Measurements from ENCODE around the gene FAM53A.

Gene FAM53A, protein sequence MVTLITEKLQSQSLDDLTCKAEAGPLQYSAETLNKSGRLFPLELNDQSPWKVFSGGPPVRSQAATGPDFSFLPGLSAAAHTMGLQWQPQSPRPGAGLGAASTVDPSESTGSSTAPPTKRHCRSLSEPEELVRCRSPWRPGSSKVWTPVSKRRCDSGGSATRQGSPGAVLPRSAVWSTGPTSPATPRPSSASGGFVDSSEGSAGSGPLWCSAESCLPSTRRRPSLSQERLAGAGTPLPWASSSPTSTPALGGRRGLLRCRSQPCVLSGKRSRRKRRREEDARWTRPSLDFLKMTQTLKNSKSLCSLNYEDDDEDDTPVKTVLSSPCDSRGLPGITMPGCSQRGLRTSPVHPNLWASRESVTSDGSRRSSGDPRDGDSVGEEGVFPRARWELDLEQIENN

DNA sequence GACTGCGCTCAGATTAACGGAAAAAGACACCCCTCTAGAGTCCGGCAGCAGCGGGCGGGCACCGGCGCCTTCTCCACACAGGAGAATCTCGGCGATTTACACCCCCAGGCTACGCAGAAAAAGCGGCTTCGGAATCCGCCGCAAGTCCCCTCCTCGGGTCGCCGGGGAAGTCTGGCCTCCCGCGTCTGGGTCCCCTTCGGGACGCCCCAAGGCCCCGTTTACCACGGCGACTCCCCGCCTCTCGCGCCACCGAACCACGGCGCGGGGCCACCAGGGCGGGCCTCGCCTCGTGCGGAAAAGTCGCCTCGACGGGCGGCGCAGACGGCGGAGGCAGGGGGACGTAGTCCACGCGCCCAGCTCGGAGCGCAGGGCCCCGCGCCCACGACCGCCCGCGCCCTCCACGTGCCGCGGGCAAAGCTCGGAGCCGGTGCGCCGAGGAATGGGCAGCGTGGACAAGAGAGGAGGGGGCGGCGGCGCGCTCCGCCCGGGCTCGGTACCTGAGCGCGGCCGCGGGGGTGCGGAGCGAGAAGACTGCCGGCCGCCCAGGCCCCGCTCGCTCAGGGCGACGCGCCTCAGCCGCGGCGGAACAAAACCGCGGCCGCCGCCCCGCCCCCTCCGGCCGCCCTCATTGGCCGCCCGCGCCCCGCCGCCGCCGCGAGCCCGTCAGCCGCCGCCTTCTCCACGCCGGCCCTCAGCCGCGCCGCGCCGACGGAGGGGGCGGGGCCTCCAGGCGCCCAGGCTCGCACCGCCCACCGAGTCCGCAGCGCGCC is at the start of gene FAM53A:
Gene FAM53A, minus strand, starts transcription at position 578 of the 770 bp plus-strand sequence. CDS start 15,572 bp downstream, outside the sequence.
- H3K9ac ChIP-seq (ENCODE audit: insufficient read length) = peak within 1 kb of the TSS; percentile 72
- peak within 1 kb of the TSS; percentile 83 for H3K4me3 ChIP-seq
- no peaks in the 10 kb centered on the region for H3K36me3 ChIP-seq (ENCODE audit: insufficient read depth, low read length)
- DNase-seq (ENCODE audit: low read depth, low spot score) = no peak
- peak within 1 kb of the TSS; percentile 8; the same call in 1 of the 2 replicates for H3K27ac ChIP-seq
- H3K9me3 ChIP-seq (ENCODE audit: low read depth, low read length) = no peaks in the 10 kb centered on the region
- TF ChIP-seq POLR2AphosphoS5 (IDR thresholded peaks at IDR 0.05; ENCODE audit: borderline replicate concordance, low read depth, low read length) (peak; percentile 37; the same call in 1 of the 2 replicates), FOXP2 (optimal IDR thresholded peaks at IDR 0.05; ENCODE audit: control extremely low read depth, extremely low read length, insufficient read depth) (no peak)

DNA sequence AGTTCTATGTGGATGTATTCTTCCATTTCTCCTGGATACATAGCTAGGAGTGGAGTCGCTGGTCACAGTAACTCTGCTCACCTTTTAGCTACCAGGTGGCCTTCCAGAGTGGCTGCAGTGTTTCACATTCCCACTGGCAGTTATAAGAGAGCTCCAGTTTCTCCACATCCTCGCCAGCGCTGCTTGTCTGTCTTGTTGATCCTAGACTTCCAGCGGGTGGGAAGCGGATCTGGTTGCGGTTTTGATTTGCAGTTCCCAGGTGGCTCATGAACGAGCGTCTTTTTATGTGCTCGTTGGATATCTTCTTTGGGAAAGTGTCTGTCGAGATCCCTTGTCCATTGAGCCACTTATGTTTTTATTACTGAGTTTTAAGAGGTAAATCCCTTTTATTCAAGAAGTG is 48.8 kb upstream of the FAM53A start:
- H3K9ac ChIP-seq (ENCODE audit: insufficient read length) = no peak overlapping the region
- no peak for DNase-seq (ENCODE audit: low read depth, low spot score)
- H3K36me3 ChIP-seq (ENCODE audit: insufficient read depth, low read length) = peaks cover 95% of the 10 kb centered on the region
- H3K27ac ChIP-seq = no peak overlapping the region
- no peak for TF ChIP-seq FOXP2 (optimal IDR thresholded peaks at IDR 0.05; ENCODE audit: control extremely low read depth, extremely low read length, insufficient read depth)
- TF ChIP-seq EZH2 (IDR thresholded peaks at IDR 0.05) = no peak
- TF ChIP-seq POLR2AphosphoS5 (IDR thresholded peaks at IDR 0.05; ENCODE audit: borderline replicate concordance, low read depth, low read length) = no peak
- H3K9me3 ChIP-seq (ENCODE audit: low read depth, low read length) = peaks cover 9% of the 10 kb centered on the region; the same call in 1 of the 2 replicates
- H3K4me3 ChIP-seq = no peak overlapping the region

DNA sequence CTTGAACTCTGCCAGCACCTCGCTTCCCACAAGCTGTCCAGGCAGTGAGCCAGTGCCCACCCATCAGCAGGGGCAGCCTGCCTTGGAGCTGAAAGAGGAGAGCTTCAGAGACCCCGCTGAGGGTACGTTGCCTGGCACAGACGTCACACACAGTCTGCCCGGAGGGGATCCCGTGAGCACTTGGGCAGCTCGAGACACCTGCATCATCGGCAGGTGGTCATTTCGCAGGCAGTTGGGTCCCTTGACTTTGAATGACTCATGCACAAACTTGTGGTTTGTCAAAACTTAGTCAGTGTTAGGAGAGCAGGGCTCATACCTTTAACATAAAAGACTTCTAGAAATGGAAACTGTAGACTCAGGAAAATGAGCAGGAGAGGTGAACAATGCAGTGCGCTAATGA is 47.1 kb upstream of the FAM53A start:
- H3K4me3 ChIP-seq = no peak overlapping the region
- peaks cover 95% of the 10 kb centered on the region for H3K36me3 ChIP-seq (ENCODE audit: insufficient read depth, low read length)
- no peak overlapping the region for H3K9ac ChIP-seq (ENCODE audit: insufficient read length)
- DNase-seq (ENCODE audit: low read depth, low spot score) = no peak
- TF ChIP-seq FOXP2 (optimal IDR thresholded peaks at IDR 0.05; ENCODE audit: control extremely low read depth, extremely low read length, insufficient read depth) (no peak), EZH2 (IDR thresholded peaks at IDR 0.05) (no peak), POLR2AphosphoS5 (IDR thresholded peaks at IDR 0.05; ENCODE audit: borderline replicate concordance, low read depth, low read length) (no peak)
- no peak overlapping the region for H3K27ac ChIP-seq
- no peaks in the 10 kb centered on the region for H3K9me3 ChIP-seq (ENCODE audit: low read depth, low read length)

DNA sequence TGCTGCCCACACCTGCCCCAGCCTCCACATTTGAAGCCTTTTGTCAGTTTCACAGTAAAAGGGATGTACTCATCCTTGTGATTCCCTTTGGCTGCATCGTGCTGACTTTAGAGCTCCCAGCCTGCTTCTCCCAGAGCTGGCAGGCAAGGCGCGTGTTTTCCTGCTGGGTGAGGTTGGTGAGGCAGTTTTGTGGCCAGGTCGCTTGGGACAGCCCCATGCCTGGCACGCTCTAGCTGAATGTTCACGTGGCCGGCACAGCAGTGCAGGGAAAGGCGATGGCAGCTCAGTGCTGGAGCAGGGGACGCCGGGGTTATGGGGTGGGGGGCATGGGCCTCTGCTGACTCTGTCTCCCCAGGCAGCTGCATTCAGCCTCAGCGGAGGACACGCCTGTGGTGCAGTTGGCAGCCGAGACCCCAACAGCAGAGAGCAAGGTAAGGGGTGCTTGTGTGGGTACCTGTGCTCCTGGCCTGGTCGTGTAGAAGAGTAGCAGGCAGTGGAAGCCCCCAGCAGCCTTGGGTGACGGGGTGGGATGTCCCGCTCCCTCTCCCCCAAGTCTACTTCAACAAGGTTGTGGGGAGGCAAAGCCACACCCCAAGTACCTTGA is 46.5 kb upstream of the FAM53A start:
- Histone ChIP-seq H3K9ac (ENCODE audit: insufficient read length) (no peak overlapping the region), H3K36me3 (ENCODE audit: insufficient read depth, low read length) (peaks cover 95% of the 10 kb centered on the region), H3K27ac (no peak overlapping the region), H3K9me3 (ENCODE audit: low read depth, low read length) (no peaks in the 10 kb centered on the region), H3K4me3 (no peak overlapping the region)
- TF ChIP-seq FOXP2 (optimal IDR thresholded peaks at IDR 0.05; ENCODE audit: control extremely low read depth, extremely low read length, insufficient read depth) (no peak), EZH2 (IDR thresholded peaks at IDR 0.05) (no peak), POLR2AphosphoS5 (IDR thresholded peaks at IDR 0.05; ENCODE audit: borderline replicate concordance, low read depth, low read length) (no peak)
- DNase-seq (ENCODE audit: low read depth, low spot score) = no peak

DNA sequence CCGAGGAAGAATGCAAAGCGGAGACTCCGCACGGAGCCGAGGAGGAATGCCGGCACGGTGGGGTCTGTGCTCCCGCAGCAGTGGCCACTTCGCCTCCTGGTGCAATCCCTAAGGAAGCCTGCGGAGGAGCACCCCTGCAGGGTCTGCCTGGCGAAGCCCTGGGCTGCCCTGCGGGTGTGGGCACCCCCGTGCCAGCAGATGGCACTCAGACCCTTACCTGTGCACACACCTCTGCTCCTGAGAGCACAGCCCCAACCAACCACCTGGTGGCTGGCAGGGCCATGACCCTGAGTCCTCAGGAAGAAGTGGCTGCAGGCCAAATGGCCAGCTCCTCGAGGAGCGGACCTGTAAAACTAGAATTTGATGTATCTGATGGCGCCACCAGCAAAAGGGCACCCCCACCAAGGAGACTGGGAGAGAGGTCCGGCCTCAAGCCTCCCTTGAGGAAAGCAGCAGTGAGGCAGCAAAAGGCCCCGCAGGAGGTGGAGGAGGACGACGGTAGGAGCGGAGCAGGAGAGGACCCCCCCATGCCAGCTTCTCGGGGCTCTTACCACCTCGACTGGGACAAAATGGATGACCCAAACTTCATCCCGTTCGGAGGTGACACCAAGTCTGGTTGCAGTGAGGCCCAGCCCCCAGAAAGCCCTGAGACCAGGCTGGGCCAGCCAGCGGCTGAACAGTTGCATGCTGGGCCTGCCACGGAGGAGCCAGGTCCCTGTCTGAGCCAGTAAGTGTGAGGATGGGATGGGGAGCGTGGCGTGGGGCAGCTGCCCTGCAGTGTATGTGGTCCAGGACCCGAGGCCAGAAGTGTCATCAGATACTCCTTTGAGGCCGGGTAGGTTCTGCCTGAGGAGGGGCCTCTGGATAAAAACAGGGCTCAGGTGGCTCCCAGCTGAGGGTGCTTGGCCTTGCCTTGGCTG is 44.2 kb upstream of the FAM53A start:
- no peak overlapping the region for H3K4me3 ChIP-seq
- H3K9me3 ChIP-seq (ENCODE audit: low read depth, low read length) = no peaks in the 10 kb centered on the region
- no peak overlapping the region for H3K27ac ChIP-seq
- peaks cover 94% of the 10 kb centered on the region for H3K36me3 ChIP-seq (ENCODE audit: insufficient read depth, low read length)
- no peak overlapping the region for H3K9ac ChIP-seq (ENCODE audit: insufficient read length)
- no peak for DNase-seq (ENCODE audit: low read depth, low spot score)
- TF ChIP-seq EZH2 (IDR thresholded peaks at IDR 0.05) = no peak
- no peak for TF ChIP-seq FOXP2 (optimal IDR thresholded peaks at IDR 0.05; ENCODE audit: control extremely low read depth, extremely low read length, insufficient read depth)
- TF ChIP-seq POLR2AphosphoS5 (IDR thresholded peaks at IDR 0.05; ENCODE audit: borderline replicate concordance, low read depth, low read length) = no peak

DNA sequence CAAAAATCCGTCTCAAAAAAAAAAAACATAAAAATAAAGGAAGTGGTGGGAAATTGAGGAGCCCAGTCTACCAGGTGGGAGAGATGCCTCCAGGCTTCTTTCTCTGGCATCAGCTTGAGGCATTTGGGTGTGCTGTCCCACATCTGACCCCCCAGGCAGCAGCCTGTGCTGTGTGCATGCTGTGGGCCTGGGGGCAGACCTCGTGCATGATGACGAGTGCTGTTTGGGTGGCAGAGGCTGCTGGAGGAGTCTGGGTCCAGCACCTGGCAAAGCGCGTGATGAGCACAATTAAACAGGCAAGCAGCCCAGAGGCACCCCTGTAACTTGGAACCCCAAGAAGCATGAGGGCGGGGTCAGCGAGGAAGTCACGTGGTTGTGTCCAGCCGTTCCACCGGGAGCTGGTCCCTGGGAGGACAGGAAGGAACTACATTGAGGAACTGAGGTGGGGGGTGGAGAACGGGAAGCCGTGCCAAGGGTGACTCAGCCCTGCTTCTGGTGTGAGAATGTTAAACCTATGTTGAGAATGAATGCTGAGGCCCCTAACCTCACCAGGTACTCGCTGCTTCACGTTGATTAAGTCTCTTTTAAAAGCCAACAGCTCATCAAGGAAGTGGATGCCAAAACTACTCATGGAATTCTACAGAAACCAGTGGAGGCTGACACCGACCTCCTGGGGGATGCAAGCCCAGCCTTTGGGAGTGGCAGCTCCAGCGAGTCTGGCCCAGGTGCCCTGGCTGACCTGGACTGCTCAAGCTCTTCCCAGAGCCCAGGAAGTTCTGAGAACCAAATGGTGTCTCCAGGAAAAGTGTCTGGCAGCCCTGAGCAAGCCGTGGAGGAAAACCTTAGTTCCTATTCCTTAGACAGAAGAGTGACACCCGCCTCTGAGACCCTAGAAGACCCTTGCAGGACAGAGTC is 43.3 kb upstream of the FAM53A start:
- Histone ChIP-seq H3K9ac (ENCODE audit: insufficient read length) (no peak overlapping the region), H3K9me3 (ENCODE audit: low read depth, low read length) (no peaks in the 10 kb centered on the region), H3K4me3 (no peak overlapping the region), H3K27ac (no peak overlapping the region), H3K36me3 (ENCODE audit: insufficient read depth, low read length) (peaks cover 92% of the 10 kb centered on the region)
- TF ChIP-seq POLR2AphosphoS5 (IDR thresholded peaks at IDR 0.05; ENCODE audit: borderline replicate concordance, low read depth, low read length) (no peak), FOXP2 (optimal IDR thresholded peaks at IDR 0.05; ENCODE audit: control extremely low read depth, extremely low read length, insufficient read depth) (no peak), EZH2 (IDR thresholded peaks at IDR 0.05) (no peak)
- DNase-seq (ENCODE audit: low read depth, low spot score) = no peak

All from SK-N-MC (cell line).